Activated naive CD8-positive, alpha-beta T cell treated with anti-CD3 and anti-CD28 coated beads, Interleukin-2, amount 10 ng/mL, durations not matched to agents 7 days and 5 days (primary cell): Measurements from ENCODE around the gene NFKBIZ. TPM values are rescaled to one million over a fixed set of nuclear protein-coding genes. Genes with fewer than 3 reads are reported as not detected.
A peak's percentile ranks its signal among the peaks of the same experiment; 100 is the strongest.

ENCODE experiments used
- ATAC-seq: fragments of 150-1000 bp; cut with Tn5 transposase; one replicate; pipeline ENCODE4 v1.10.0; 2021; ENCODE audit warnings: low read depth, moderate library complexity
- POLR2A ChIA-PET: fragments of 350-600 bp; sonication (Branson Sonifier 250); formaldehyde crosslinking; loops from one replicate; lab custom pipeline; 2021; ENCODE audit warnings: antibody characterized with exemption; lab: Charles Lee
- DNase-seq: peaks from one replicate; pipeline ENCODE4 v3.0.0; 2021
- H3K27ac Mint-ChIP-seq: one replicate; pipeline ENCODE4 v1.8.0; 2022; ENCODE audit warnings: mild to moderate bottlenecking, mixed read lengths
- H3K27me3 Mint-ChIP-seq: one replicate; pipeline ENCODE4 v1.8.0; 2022; ENCODE audit warnings: mild to moderate bottlenecking, moderate library complexity, mixed read lengths
- H3K36me3 Mint-ChIP-seq: one replicate; pipeline ENCODE4 v1.8.0; 2021; ENCODE audit warnings: mild to moderate bottlenecking, mixed read lengths
- H3K4me1 Mint-ChIP-seq: one replicate; pipeline ENCODE4 v1.8.0; 2021; ENCODE audit warnings: mixed read lengths
- H3K4me3 Mint-ChIP-seq: one replicate; pipeline ENCODE4 v1.8.0; 2022; ENCODE audit warnings: mild to moderate bottlenecking, moderate library complexity, mixed read lengths
- H3K9me3 Mint-ChIP-seq: one replicate; pipeline ENCODE4 v1.8.0; 2021; ENCODE audit warnings: mixed read lengths
- total RNA-seq, 2 experiments: library from RNA; stranded (reverse); gene quantifications; one replicate each; pipeline ENCODE4 v1.2.3, GENCODE V29; 2021

Gene NFKBIZ
- total RNA-seq, 2 experiments from 2014 or later: 72.5 to 76.3 TPM

- POLR2A ChIA-PET: interaction anchor here (5.1 kb wide), 1 partner anchor 19 kb away, joined by 124 read pairs; no protein-coding TSS in a partner anchor
- DNase-seq (no peak), ATAC-seq (no peak)
- Mint-ChIP-seq H3K27me3 (no peaks in the 10 kb centered on the region), H3K9me3 (no peaks in the 10 kb centered on the region), H3K4me3 (no peak overlapping the region), H3K27ac (no peak overlapping the region), H3K4me1 (peaks cover 22% of the 10 kb centered on the region), H3K36me3 (peaks cover 34% of the 10 kb centered on the region)
These were observed 2.0 kb upstream of the NFKBIZ start for GRCh38 chr3:101847328-101847727.

- POLR2A ChIA-PET: interaction anchor here (0.8 to 5.1 kb wide), 6 partner anchors 13 to 265 kb away, joined by 5 to 124 read pairs (median 10); no protein-coding TSS in a partner anchor
- peak overlapping the region; percentile 84 for H3K27ac Mint-ChIP-seq
- DNase-seq (no peak), ATAC-seq (no peak)
- H3K4me3 Mint-ChIP-seq: peak overlapping the region; percentile 74
- H3K4me1 Mint-ChIP-seq: peaks cover 31% of the 10 kb centered on the region
- H3K27me3 Mint-ChIP-seq: no peaks in the 10 kb centered on the region
- no peaks in the 10 kb centered on the region for H3K9me3 Mint-ChIP-seq
- peaks cover 36% of the 10 kb centered on the region for H3K36me3 Mint-ChIP-seq
These were observed 988 bp upstream of the NFKBIZ start for GRCh38 chr3:101848326-101848725.

GRCh38 chr3:101849714-101850245 is 466 bp downstream of the NFKBIZ start:
- Mint-ChIP-seq H3K36me3 (peaks cover 46% of the 10 kb centered on the region), H3K4me1 (peaks cover 42% of the 10 kb centered on the region), H3K4me3 (peak overlapping the region; percentile 88), H3K27ac (peak overlapping the region; percentile 94), H3K9me3 (no peaks in the 10 kb centered on the region), H3K27me3 (no peaks in the 10 kb centered on the region)
- POLR2A ChIA-PET: interaction anchor here (0.7 to 5.1 kb wide), 33 partner anchors 9 to 380 kb away, joined by 3 to 124 read pairs (median 5); partner anchors contain the start of genes CEP97, NXPE3, RPL24 and ZBTB11
- peak; percentile 41 for ATAC-seq
- peak; percentile 80 for DNase-seq

- Mint-ChIP-seq H3K9me3 (no peaks in the 10 kb centered on the region), H3K4me1 (peaks cover 46% of the 10 kb centered on the region), H3K36me3 (peaks cover 52% of the 10 kb centered on the region), H3K27me3 (no peaks in the 10 kb centered on the region), H3K4me3 (peak overlapping the region; percentile 88), H3K27ac (peak overlapping the region; percentile 94)
- POLR2A ChIA-PET: interaction anchor here (0.7 to 5.1 kb wide), 24 partner anchors 10 to 379 kb away, joined by 3 to 124 read pairs (median 6); partner anchors contain the start of genes CEP97, RPL24 and ZBTB11
- ATAC-seq (peak; percentile 11), DNase-seq (no peak)
These were observed 1.1 kb downstream of the NFKBIZ start for GRCh38 chr3:101850246-101851051.

GRCh38 chr3:101851072-101851770 is 1.9 kb downstream of the NFKBIZ start:
- peaks cover 46% of the 10 kb centered on the region for H3K4me1 Mint-ChIP-seq
- ATAC-seq (no peak), DNase-seq (no peak)
- H3K36me3 Mint-ChIP-seq: peaks cover 51% of the 10 kb centered on the region
- H3K9me3 Mint-ChIP-seq: no peaks in the 10 kb centered on the region
- POLR2A ChIA-PET: interaction anchor here (0.5 to 2.0 kb wide), 9 partner anchors 10 to 329 kb away, joined by 3 to 16 read pairs (median 4); no protein-coding TSS in a partner anchor
- peak overlapping the region; percentile 88 for H3K4me3 Mint-ChIP-seq
- H3K27ac Mint-ChIP-seq: peak overlapping the region; percentile 94
- no peaks in the 10 kb centered on the region for H3K27me3 Mint-ChIP-seq

- Mint-ChIP-seq H3K4me3 (peak overlapping the region; percentile 88), H3K27me3 (no peaks in the 10 kb centered on the region), H3K27ac (peak overlapping the region; percentile 94), H3K4me1 (peaks cover 50% of the 10 kb centered on the region), H3K9me3 (no peaks in the 10 kb centered on the region), H3K36me3 (peaks cover 54% of the 10 kb centered on the region)
- no peak for DNase-seq
- ATAC-seq: no peak
- POLR2A ChIA-PET: interaction anchor here (0.5 to 2.0 kb wide), 9 partner anchors 11 to 328 kb away, joined by 3 to 16 read pairs (median 4); no protein-coding TSS in a partner anchor
These were observed 2.8 kb downstream of the NFKBIZ start for GRCh38 chr3:101851850-101852714.

GRCh38 chr3:101852983-101853840 is 3.9 kb downstream of the NFKBIZ start:
- Mint-ChIP-seq H3K27ac (peak overlapping the region; percentile 61), H3K27me3 (no peaks in the 10 kb centered on the region), H3K4me1 (peaks cover 55% of the 10 kb centered on the region), H3K4me3 (peak overlapping the region; percentile 24), H3K9me3 (no peaks in the 10 kb centered on the region), H3K36me3 (peaks cover 64% of the 10 kb centered on the region)
- POLR2A ChIA-PET: interaction anchor here (0.9 to 2.0 kb wide), 3 partner anchors 12 to 26 kb away, joined by 3 to 16 read pairs (median 11); no protein-coding TSS in a partner anchor
- DNase-seq: no peak
- ATAC-seq: no peak

- no peak overlapping the region for H3K4me3 Mint-ChIP-seq
These were observed 4.7 kb downstream of the NFKBIZ start for GRCh38 chr3:101853982-101854381.

GRCh38 chr3:101854608-101855304 is 5.4 kb downstream of the NFKBIZ start:
- no peaks in the 10 kb centered on the region for H3K27me3 Mint-ChIP-seq
- peak overlapping the region; percentile 72 for H3K27ac Mint-ChIP-seq
- H3K9me3 Mint-ChIP-seq: no peaks in the 10 kb centered on the region
- DNase-seq: no peak
- POLR2A ChIA-PET: interaction anchor here (1.2 kb wide), 1 partner anchor 27 kb away, joined by 3 read pairs; no protein-coding TSS in a partner anchor
- peaks cover 53% of the 10 kb centered on the region for H3K4me1 Mint-ChIP-seq
- ATAC-seq: no peak
- no peak overlapping the region for H3K4me3 Mint-ChIP-seq
- H3K36me3 Mint-ChIP-seq: peaks cover 77% of the 10 kb centered on the region

More at GRCh38 chr3:101853982-101854381, 4.7 kb downstream of the NFKBIZ start:
- H3K4me1 Mint-ChIP-seq: peaks cover 53% of the 10 kb centered on the region
- no peak for ATAC-seq
- peaks cover 71% of the 10 kb centered on the region for H3K36me3 Mint-ChIP-seq
- no peak for DNase-seq
- H3K27ac Mint-ChIP-seq: no peak overlapping the region
- no peaks in the 10 kb centered on the region for H3K27me3 Mint-ChIP-seq
- no peaks in the 10 kb centered on the region for H3K9me3 Mint-ChIP-seq
- POLR2A ChIA-PET: interaction anchor here (0.9 kb wide), 1 partner anchor 13 kb away, joined by 3 read pairs; no protein-coding TSS in a partner anchor

- Mint-ChIP-seq H3K4me3 (peak overlapping the region; percentile 29), H3K27ac (no peak overlapping the region), H3K27me3 (no peaks in the 10 kb centered on the region), H3K4me1 (peaks cover 47% of the 10 kb centered on the region), H3K36me3 (peaks cover 84% of the 10 kb centered on the region), H3K9me3 (no peaks in the 10 kb centered on the region)
- ATAC-seq (no peak), DNase-seq (no peak)
- POLR2A ChIA-PET: interaction anchor here (0.7 to 0.8 kb wide), 2 partner anchors 28 to 79 kb away, joined by 3 to 5 read pairs; no protein-coding TSS in a partner anchor
These were observed 8.0 kb downstream of the NFKBIZ start for GRCh38 chr3:101857301-101857741.
